Heart left ventricle (tissue), 13 donors: ENCODE data around the gene SPINK8.

ENCODE experiments used
- CTCF ChIP-seq, 12 donors: fragments of 200-600 bp; sonication (generic) in 4 of 12; IDR thresholded peaks; one replicate each; pipeline versions ENCODE4 v1.5.0 to v1.8.0; 2018 to 2022; ENCODE audit warnings: antibody characterized with exemption in 12 of 12, mild to moderate bottlenecking in 5 of 12
- POLR2A ChIP-seq, 2 donors: fragments of 450-650 bp; IDR thresholded peaks; one replicate each; pipeline ENCODE4 v1.6.1; 2017; ENCODE audit warnings: antibody characterized with exemption in 2 of 2, mild to moderate bottlenecking in 2 of 2, moderate library complexity in 2 of 2
- donor health status: ischemic (EF 13 %, LVEDD 7.1; RV severe dilation, severe dysfunction).
- donor health status: DM: no; HTN: yes; CAD: no.
- donor health status: DM: no; HTN: no; CAD: no.
- donor health status: ischemic (EF 25% LVEDD 6.9; RV normal size, moderate dysfunction).
- donor health status: ischemic (EF 25% LVEDD 5.7; RV mildly dilated, moderate dysfunction).
- donor health status: ischemic (EF 35%, LVEDD 5.7; RV mildly dilated, moderate dysfunction).
- donor health status: nonischemic (EF 11% LVEDD 7.7; RV severe dilation, severe dysfunction).
- donor health status: DM: yes; HTN: yes; CAD: no.
- donor health status: PGD.
- donor health status: ischemic (EF 29% LVEDD 5.4; RV normal size, mild dysfunction).
- donor health status: nonischemic (EF 23%, LVEDD 6.1; RV moderate dilation, normal function).

GRCh38 chr3:48278884-48279559 is 54.4 kb downstream of the SPINK8 start:
- TF ChIP-seq CTCF (IDR thresholded peaks at IDR 0.05), result no peak
- no peak for TF ChIP-seq POLR2A (IDR thresholded peaks at IDR 0.05)
